ACC112 (cell line): Measurements from ENCODE around the gene NKX2-4.

Experiments used
- H2AFZ ChIP-seq: fragments of 200-600 bp; sonication (generic); one replicate; pipeline ENCODE4 v1.6.0; 2017; ENCODE audit warnings: antibody characterized with exemption, low read length; ENCODE audit not compliant: unreplicated experiment
- H3K27ac ChIP-seq: fragments of 200-600 bp; sonication (generic); 2 replicates; pipeline ENCODE4 v1.5.1; 2014; ENCODE audit warnings: low read depth, mild to moderate bottlenecking, antibody characterized with exemption, low read length, moderate library complexity
- H3K27me3 ChIP-seq: fragments of 200-600 bp; sonication (generic); 2 replicates; pipeline ENCODE4 v1.6.1; 2014; ENCODE audit warnings: mild to moderate bottlenecking, antibody characterized with exemption, low read length, moderate library complexity, mixed read lengths; ENCODE audit not compliant: insufficient read depth
- H3K36me3 ChIP-seq: fragments of 200-600 bp; sonication (generic); 2 replicates; pipeline ENCODE4 v1.6.1; 2016; ENCODE audit warnings: mild to moderate bottlenecking, antibody characterized with exemption, low read length, moderate library complexity, mixed read lengths; ENCODE audit not compliant: insufficient read depth
- H3K4me1 ChIP-seq: fragments of 200-600 bp; sonication (generic); one replicate; pipeline ENCODE4 v1.6.1; 2016; ENCODE audit warnings: low read length, mixed read lengths; ENCODE audit not compliant: insufficient read depth, unreplicated experiment, control insufficient read depth
- H3K4me3 ChIP-seq: fragments of 200-600 bp; sonication (generic); 2 replicates; pipeline ENCODE4 v1.5.1; 2014; ENCODE audit warnings: mild to moderate bottlenecking, low read depth, low read length
- H3K79me2 ChIP-seq: fragments of 200-600 bp; sonication (generic); one replicate; pipeline ENCODE4 v1.6.0; 2016; ENCODE audit warnings: low read length; ENCODE audit not compliant: control insufficient read depth, unreplicated experiment, insufficient read depth

The NKX2-4 gene

GRCh38 chr20:21365771-21366170, 31.6 kb downstream of the NKX2-4 start:
- Histone ChIP-seq H3K27ac (no peak overlapping the region), H3K4me3 (no peak overlapping the region), H3K36me3 (peaks cover 26% of the 10 kb centered on the region), H3K27me3 (no peaks in the 10 kb centered on the region), H3K79me2 (peaks cover 3% of the 10 kb centered on the region), H2AFZ (no peak overlapping the region), H3K4me1 (peaks cover 10% of the 10 kb centered on the region)

- peaks cover 20% of the 10 kb centered on the region for H3K4me1 ChIP-seq
- no peak overlapping the region for H2AFZ ChIP-seq
- H3K79me2 ChIP-seq = no peaks in the 10 kb centered on the region
- peaks cover 30% of the 10 kb centered on the region for H3K36me3 ChIP-seq
- no peak overlapping the region for H3K4me3 ChIP-seq
- H3K27ac ChIP-seq = no peak overlapping the region
- H3K27me3 ChIP-seq = no peaks in the 10 kb centered on the region
These were observed 32.9 kb downstream of the NKX2-4 start for GRCh38 chr20:21364413-21364812.

GRCh38 chr20:21361266-21361665, 36.1 kb downstream of the NKX2-4 start:
- no peaks in the 10 kb centered on the region for H3K27me3 ChIP-seq
- peak overlapping the region; percentile 25 for H3K27ac ChIP-seq
- peaks cover 33% of the 10 kb centered on the region for H3K36me3 ChIP-seq
- no peak overlapping the region for H2AFZ ChIP-seq
- H3K4me1 ChIP-seq = peaks cover 20% of the 10 kb centered on the region
- H3K4me3 ChIP-seq = no peak overlapping the region
- no peaks in the 10 kb centered on the region for H3K79me2 ChIP-seq

DNA sequence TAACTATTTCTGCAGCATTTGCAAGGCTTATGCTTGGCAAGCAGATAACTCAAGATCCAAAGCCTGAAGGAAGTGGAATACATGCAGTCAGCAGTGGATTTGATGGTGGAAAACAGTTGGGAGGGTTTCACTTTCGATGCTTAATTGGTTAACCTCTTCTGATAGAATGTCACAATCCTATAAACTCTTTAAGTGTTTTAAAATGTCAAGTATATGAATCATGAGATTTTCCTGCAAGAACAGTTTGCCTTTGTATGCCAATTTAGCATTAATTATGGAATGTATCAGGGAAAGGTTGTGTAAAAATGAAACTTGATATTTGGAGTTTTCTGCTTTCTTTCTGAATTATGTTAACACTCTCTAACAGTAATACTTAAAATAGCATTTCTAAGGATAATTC, 36.6 kb downstream of the NKX2-4 start:
- no peak overlapping the region for H2AFZ ChIP-seq
- peaks cover 20% of the 10 kb centered on the region for H3K4me1 ChIP-seq
- peak overlapping the region; percentile 25; the same call in 1 of the 2 replicates for H3K27ac ChIP-seq
- peaks cover 34% of the 10 kb centered on the region for H3K36me3 ChIP-seq
- H3K4me3 ChIP-seq = no peak overlapping the region
- H3K79me2 ChIP-seq = no peaks in the 10 kb centered on the region
- H3K27me3 ChIP-seq = no peaks in the 10 kb centered on the region

GRCh38 chr20:21358737-21359136, 38.6 kb downstream of the NKX2-4 start:
- Histone ChIP-seq H3K27me3 (no peaks in the 10 kb centered on the region), H2AFZ (no peak overlapping the region), H3K4me1 (peaks cover 20% of the 10 kb centered on the region), H3K27ac (no peak overlapping the region), H3K79me2 (no peaks in the 10 kb centered on the region), H3K36me3 (peaks cover 37% of the 10 kb centered on the region), H3K4me3 (no peak overlapping the region)

DNA sequence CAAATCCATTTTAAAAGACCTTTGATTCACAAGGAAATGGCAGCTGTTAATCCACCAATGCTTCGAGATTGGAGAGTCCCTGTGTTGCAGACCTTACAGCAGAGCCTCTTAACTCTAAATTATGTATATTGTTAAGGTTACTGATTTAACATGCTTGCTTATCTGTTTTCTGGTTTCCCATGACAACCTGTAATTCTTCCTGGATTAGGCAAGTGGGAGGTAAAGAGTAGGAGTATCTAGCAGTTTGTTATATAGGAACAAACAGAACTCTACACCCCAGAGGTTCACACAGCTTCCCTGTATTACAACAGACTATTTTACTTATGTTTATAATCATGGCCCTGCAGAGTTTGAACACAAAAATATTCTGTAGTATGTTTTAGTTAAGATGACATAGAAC, 39.5 kb downstream of the NKX2-4 start:
- peaks cover 20% of the 10 kb centered on the region for H3K4me1 ChIP-seq
- no peaks in the 10 kb centered on the region for H3K27me3 ChIP-seq
- H3K4me3 ChIP-seq = no peak overlapping the region
- peaks cover 37% of the 10 kb centered on the region for H3K36me3 ChIP-seq
- H2AFZ ChIP-seq = no peak overlapping the region
- H3K79me2 ChIP-seq = no peaks in the 10 kb centered on the region
- no peak overlapping the region for H3K27ac ChIP-seq

GRCh38 chr20:21356386-21356785, 40.9 kb downstream of the NKX2-4 start:
- Histone ChIP-seq H3K4me3 (no peak overlapping the region), H3K27me3 (no peaks in the 10 kb centered on the region), H3K27ac (no peak overlapping the region), H2AFZ (no peak overlapping the region), H3K4me1 (peaks cover 23% of the 10 kb centered on the region), H3K79me2 (no peaks in the 10 kb centered on the region), H3K36me3 (peaks cover 29% of the 10 kb centered on the region)

- H3K36me3 ChIP-seq = peaks cover 29% of the 10 kb centered on the region
These were observed 41.3 kb downstream of the NKX2-4 start for GRCh38 chr20:21355981-21356380.

GRCh38 chr20:21353236-21353635, 44.1 kb downstream of the NKX2-4 start:
- H3K79me2 ChIP-seq = no peaks in the 10 kb centered on the region
- peak overlapping the region; percentile 14; the same call in 1 of the 2 replicates for H3K27ac ChIP-seq
- peaks cover 8% of the 10 kb centered on the region for H3K4me1 ChIP-seq
- H2AFZ ChIP-seq = no peak overlapping the region
- H3K36me3 ChIP-seq = peaks cover 27% of the 10 kb centered on the region
- H3K4me3 ChIP-seq = no peak overlapping the region
- no peaks in the 10 kb centered on the region for H3K27me3 ChIP-seq

More at GRCh38 chr20:21355981-21356380, 41.3 kb downstream of the NKX2-4 start:
- Histone ChIP-seq H3K27ac (no peak overlapping the region), H2AFZ (no peak overlapping the region), H3K27me3 (no peaks in the 10 kb centered on the region), H3K4me3 (no peak overlapping the region), H3K4me1 (peaks cover 21% of the 10 kb centered on the region), H3K79me2 (no peaks in the 10 kb centered on the region)

DNA sequence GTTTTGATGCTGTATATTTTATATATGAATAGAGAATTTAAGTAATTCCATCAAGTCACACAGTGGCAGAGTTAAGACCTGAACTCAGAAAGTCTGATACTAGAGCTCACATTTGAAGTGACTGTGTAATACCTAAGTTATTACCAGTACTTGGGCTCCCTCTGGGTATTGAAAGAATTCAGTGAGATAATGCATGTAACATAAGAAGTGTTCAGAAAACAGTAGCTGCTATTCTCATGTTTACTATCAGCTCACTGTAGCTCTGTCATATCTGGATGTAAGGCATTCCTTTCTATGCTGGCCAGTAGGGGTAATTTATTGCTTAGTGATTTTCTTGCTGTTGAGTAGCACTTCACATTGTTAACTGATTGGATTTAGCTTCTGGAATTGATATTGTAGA, 44.6 kb downstream of the NKX2-4 start:
- Histone ChIP-seq H3K27me3 (no peaks in the 10 kb centered on the region), H3K27ac (peak overlapping the region; percentile 68), H3K4me1 (peaks cover 8% of the 10 kb centered on the region), H3K79me2 (no peaks in the 10 kb centered on the region), H2AFZ (no peak overlapping the region), H3K4me3 (no peak overlapping the region; the same call in 1 of the 2 replicates), H3K36me3 (peaks cover 27% of the 10 kb centered on the region)
